ENCODE results near the gene EPSTI1.

Gene EPSTI1

DNA sequence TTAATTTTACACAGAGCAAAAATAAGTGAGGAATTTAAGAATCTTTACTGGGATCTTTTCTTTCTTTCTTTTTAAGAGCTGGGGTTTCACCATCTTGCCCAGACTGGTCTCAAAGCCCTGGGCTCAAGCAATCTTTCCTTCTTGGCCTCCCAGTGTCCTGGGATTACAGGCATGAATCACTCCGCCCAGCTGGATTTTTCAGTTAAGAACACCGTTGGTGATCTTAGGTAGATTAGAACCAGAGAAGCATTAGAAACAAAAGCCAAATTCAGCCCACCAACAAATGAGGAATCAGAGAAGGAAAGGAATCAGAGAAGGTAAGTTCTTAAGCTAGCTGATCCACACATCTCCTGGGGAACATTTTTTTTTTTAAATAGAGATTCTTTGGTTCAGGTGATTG lies 34.2 kb downstream of the EPSTI1 start:
- TF ChIP-seq, protein P1, sequence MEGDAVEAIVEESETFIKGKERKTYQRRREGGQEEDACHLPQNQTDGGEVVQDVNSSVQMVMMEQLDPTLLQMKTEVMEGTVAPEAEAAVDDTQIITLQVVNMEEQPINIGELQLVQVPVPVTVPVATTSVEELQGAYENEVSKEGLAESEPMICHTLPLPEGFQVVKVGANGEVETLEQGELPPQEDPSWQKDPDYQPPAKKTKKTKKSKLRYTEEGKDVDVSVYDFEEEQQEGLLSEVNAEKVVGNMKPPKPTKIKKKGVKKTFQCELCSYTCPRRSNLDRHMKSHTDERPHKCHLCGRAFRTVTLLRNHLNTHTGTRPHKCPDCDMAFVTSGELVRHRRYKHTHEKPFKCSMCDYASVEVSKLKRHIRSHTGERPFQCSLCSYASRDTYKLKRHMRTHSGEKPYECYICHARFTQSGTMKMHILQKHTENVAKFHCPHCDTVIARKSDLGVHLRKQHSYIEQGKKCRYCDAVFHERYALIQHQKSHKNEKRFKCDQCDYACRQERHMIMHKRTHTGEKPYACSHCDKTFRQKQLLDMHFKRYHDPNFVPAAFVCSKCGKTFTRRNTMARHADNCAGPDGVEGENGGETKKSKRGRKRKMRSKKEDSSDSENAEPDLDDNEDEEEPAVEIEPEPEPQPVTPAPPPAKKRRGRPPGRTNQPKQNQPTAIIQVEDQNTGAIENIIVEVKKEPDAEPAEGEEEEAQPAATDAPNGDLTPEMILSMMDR (IDR thresholded peaks at IDR 0.05; ENCODE audit: borderline replicate concordance, control extremely low read depth, extremely low read depth, insufficient read depth, missing control alignments) = no peak
- no peak for DNase-seq (ENCODE audit: low spot score)
- in situ Hi-C loops (cut with MboI; ENCODE audit: low sequenced_read_pairs, unreplicated experiment) = loop anchor here (25.0 kb wide), 1 partner anchor 829 kb away; the partner anchor contains the start of gene ENOX1

DNA sequence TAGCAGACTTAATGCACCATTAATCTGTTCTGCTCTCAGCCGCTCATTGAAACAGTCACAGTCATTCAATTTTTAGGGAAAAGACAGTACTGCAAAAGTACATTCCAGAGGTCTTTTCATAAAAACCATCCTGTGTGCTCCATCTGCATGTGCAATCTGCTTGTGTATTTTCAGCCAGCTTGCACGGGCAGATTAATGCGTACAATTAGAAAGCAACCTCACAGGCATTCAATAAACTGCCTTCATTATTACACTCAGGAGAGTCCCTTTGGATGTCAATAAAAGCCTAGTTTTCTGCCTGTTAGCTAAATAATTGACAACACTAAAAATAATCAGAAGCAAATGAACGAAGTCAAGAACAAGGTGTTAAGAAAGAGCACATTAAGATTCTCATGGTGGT lies 41.9 kb downstream of the EPSTI1 start:
- no peak for DNase-seq (ENCODE audit: low spot score)
- in situ Hi-C loops (cut with MboI; ENCODE audit: low sequenced_read_pairs, unreplicated experiment) = loop anchor here (25.0 kb wide), 1 partner anchor 837 kb away; the partner anchor contains the start of gene ENOX1
- TF ChIP-seq, protein P1 (IDR thresholded peaks at IDR 0.05; ENCODE audit: borderline replicate concordance, control extremely low read depth, extremely low read depth, insufficient read depth, missing control alignments) = no peak

DNA sequence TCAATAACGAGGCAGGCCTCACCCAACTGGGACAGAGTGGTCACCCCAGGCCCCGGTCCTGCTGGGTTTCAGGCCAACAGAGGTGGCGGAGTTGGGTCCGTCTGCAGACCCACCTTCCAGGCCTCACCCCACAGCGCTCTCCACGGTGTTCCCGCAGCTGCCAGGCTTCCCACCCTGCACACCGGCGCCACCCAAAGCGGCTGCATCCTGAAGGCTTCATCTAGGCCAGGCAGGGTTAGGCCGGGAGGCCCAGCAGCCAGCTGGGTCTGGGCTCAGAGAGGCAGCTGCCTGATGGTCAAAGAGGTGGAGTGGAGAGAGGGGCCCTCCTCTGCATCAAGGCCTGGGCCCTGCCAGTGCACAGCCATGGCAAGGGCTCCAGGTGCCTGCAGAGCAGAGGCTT lies 44.1 kb downstream of the EPSTI1 start:
- TF ChIP-seq, protein P1 (IDR thresholded peaks at IDR 0.05; ENCODE audit: borderline replicate concordance, control extremely low read depth, extremely low read depth, insufficient read depth, missing control alignments) = no peak
- DNase-seq (ENCODE audit: low spot score) = no peak
- in situ Hi-C loops (cut with MboI; ENCODE audit: low sequenced_read_pairs, unreplicated experiment) = no loop called here

DNA sequence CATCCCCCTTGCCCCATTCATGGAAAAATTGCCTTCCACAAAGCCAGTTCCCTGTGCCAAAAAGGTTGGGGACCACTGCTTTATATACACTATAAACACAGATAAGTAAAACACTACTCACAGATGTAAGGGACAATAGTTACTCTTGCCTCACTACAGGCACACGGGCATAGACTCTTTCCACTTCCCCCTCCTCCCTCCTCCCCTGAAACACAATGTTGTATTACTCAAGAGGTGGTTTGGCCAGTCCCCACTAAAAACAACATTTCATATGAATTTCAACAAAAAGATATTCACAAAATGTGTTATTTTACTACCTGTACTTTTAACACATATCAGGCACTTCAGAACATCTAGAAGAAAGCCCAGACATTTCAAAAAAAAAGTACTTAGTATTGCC lies 45.1 kb downstream of the EPSTI1 start:
- TF ChIP-seq, protein P1 (IDR thresholded peaks at IDR 0.05; ENCODE audit: borderline replicate concordance, control extremely low read depth, extremely low read depth, insufficient read depth, missing control alignments) = no peak
- DNase-seq (ENCODE audit: low spot score) = no peak
- in situ Hi-C loops (cut with MboI; ENCODE audit: low sequenced_read_pairs, unreplicated experiment) = no loop called here

DNA sequence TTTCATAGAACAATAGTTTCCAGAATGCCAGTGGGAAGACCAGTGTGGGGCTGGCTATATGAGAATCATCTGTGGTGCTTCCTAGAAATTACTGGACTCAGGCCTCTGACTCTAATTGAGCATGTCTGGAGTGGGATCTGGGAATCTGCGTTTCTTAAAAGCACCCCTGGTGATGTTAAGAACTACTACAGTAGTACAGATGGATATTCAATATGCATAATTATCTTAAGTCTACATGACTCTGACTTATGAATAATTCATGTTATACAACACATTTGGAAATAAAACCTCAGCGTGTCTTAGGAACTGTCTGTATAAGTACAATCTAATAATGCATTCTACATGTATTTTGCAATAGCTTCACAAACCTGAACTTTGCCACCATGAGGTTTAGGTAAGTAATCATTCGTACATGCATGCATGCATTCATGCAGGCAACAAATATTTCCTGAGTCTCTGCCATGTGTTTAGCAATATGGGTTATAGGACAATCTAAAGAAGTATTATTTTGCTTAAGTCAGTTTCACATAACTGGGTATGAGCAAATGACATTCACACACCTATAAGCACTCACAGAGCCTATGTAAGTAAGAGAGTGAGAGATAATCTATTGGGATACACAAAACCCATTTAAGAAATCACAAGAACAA lies 62.0 kb downstream of the EPSTI1 start:
- TF ChIP-seq, protein P1 (IDR thresholded peaks at IDR 0.05; ENCODE audit: borderline replicate concordance, control extremely low read depth, extremely low read depth, insufficient read depth, missing control alignments) = no peak
- in situ Hi-C loops (cut with MboI; ENCODE audit: low sequenced_read_pairs, unreplicated experiment) = no loop called here
- DNase-seq (ENCODE audit: low spot score) = no peak

DNA sequence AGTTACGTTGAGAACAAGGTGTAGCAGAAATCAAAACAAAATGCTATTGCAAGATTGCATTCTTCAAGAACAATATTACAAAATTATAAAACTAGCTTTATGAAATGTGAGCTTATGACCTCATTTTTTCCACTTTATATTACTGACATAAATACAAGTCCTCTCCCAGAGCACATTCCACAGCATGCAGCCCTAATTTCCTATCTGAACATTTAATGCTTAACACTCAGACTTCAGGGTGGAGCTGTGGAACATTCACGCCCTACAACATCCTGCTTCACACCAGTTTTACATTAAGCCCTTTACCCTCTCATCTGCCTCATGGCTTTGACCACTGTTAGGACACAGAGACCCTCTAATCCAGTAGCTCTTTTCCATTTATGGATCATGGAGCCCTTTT lies 65.5 kb downstream of the EPSTI1 start:
- in situ Hi-C loops (cut with MboI; ENCODE audit: low sequenced_read_pairs, unreplicated experiment) = no loop called here
- TF ChIP-seq, protein P1 (IDR thresholded peaks at IDR 0.05; ENCODE audit: borderline replicate concordance, control extremely low read depth, extremely low read depth, insufficient read depth, missing control alignments) = no peak
- no peak for DNase-seq (ENCODE audit: low spot score)
